ENCODE data around the gene ACTL10.
"Not testable (repeated sequence)": the region's sequence is repeated elsewhere in the genome, so short reads cannot be mapped to it uniquely, and the experiment has no call there.

The ACTL10 gene

DNA sequence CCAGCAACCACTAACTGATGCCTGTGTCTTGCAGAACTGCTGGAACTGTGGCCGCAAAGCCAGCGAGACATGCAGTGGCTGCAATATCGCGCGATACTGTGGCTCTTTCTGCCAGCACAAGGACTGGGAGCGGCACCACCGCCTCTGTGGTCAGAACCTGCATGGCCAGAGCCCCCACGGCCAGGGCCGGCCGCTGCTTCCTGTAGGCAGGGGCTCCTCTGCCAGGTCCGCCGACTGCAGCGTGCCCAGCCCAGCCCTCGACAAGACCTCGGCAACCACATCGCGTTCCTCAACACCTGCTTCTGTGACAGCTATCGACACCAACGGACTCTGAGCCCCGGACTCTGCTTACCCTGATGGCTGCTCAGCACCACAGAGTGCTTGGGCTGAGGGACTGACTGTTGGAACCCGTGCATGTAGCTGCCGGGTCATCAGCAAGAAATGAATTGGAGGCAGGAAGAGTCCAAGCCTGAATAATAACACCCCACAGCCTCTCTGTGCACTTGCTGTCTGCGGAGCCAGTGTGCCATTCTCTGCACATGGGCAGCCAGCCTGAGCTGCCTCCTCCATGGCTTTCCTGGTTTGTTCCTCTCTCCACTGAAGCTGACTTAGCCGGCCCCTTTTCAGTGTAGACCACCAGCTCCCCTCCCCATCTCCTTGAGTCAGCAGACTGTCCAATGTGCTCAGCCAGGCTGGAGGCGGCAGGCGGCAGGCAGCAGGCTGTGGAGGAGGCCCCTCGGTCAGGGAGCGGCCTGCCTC, 22.3 kb upstream of the ACTL10 start:
- peaks cover 84% of the 10 kb centered on the region for H3K36me3 Mint-ChIP-seq (ENCODE audit: low read depth)
- no peaks in the 10 kb centered on the region for H3K27me3 Mint-ChIP-seq
- H3K4me3 Mint-ChIP-seq: no peak overlapping the region
- no peaks in the 10 kb centered on the region for H3K4me1 Mint-ChIP-seq (ENCODE audit: low read depth)
- intact Hi-C loops (cut with micrococcal nuclease): no loop called here
- H3K27ac Mint-ChIP-seq: no peak overlapping the region
- H3K9me3 Mint-ChIP-seq: no peaks in the 10 kb centered on the region

DNA sequence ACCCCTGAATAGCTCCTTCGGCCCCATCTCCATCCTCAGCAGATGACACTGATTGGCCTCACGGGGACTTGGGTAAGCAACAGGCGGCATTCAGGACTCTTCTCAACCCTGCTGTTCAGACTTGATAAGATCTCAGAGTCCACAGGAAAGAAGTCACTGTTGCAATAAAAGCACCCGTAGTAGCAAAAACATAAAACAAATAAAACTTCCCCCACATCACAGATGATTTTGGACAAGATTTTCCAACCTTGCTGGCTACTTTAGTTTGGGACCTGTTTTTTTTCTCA, 21.7 kb upstream of the ACTL10 start:
- no peak overlapping the region for H3K27ac Mint-ChIP-seq
- H3K9me3 Mint-ChIP-seq: no peaks in the 10 kb centered on the region
- intact Hi-C loops (cut with micrococcal nuclease): no loop called here
- H3K4me3 Mint-ChIP-seq: no peak overlapping the region
- H3K4me1 Mint-ChIP-seq (ENCODE audit: low read depth): no peaks in the 10 kb centered on the region
- peaks cover 79% of the 10 kb centered on the region for H3K36me3 Mint-ChIP-seq (ENCODE audit: low read depth)
- no peaks in the 10 kb centered on the region for H3K27me3 Mint-ChIP-seq

GRCh38 chr20:33645396-33645795, 21.3 kb upstream of the ACTL10 start:
- peaks cover 75% of the 10 kb centered on the region for H3K36me3 Mint-ChIP-seq (ENCODE audit: low read depth)
- H3K9me3 Mint-ChIP-seq: no peaks in the 10 kb centered on the region
- no peaks in the 10 kb centered on the region for H3K4me1 Mint-ChIP-seq (ENCODE audit: low read depth)
- intact Hi-C loops (cut with micrococcal nuclease): no loop called here
- no peak overlapping the region for H3K27ac Mint-ChIP-seq
- no peaks in the 10 kb centered on the region for H3K27me3 Mint-ChIP-seq
- no peak overlapping the region for H3K4me3 Mint-ChIP-seq

GRCh38 chr20:33646191-33646590, 20.6 kb upstream of the ACTL10 start:
- H3K4me1 Mint-ChIP-seq (ENCODE audit: low read depth): no peaks in the 10 kb centered on the region
- intact Hi-C loops (cut with micrococcal nuclease): no loop called here
- no peak overlapping the region for H3K27ac Mint-ChIP-seq
- no peak overlapping the region for H3K4me3 Mint-ChIP-seq
- peaks cover 67% of the 10 kb centered on the region for H3K36me3 Mint-ChIP-seq (ENCODE audit: low read depth)
- no peaks in the 10 kb centered on the region for H3K27me3 Mint-ChIP-seq
- H3K9me3 Mint-ChIP-seq: no peaks in the 10 kb centered on the region

DNA sequence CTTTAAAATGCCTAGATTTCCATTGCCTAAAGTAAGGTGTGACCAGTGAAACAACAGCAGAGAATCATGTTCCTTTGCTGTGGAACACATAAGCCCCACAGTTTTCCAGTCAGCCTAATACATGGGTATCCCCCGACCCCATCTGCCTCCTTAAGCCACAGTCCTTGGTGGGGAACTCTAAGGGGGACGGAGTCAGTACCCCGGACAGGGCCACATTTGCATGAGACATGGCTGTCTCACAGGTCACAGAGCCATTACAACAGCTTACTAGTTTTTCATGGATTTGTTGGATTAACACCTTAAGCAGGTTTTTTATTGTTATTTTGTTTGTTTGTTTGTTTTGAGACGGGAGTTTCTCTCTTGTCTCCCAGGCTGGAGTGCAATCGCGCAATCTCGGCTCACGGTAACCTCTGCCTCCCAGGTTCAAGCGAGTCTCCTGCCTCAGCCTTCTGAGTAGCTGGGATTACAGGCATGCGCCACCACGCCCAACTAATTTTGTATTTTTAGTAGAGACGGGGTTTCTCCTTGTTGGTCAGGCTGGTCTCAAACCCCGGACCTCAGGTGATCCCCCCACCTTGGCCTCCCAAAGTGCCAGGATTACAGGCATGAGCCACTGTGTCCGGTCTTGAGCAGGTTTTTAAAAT, 19.7 kb upstream of the ACTL10 start:
- H3K27ac Mint-ChIP-seq: not testable (repeated sequence)

DNA sequence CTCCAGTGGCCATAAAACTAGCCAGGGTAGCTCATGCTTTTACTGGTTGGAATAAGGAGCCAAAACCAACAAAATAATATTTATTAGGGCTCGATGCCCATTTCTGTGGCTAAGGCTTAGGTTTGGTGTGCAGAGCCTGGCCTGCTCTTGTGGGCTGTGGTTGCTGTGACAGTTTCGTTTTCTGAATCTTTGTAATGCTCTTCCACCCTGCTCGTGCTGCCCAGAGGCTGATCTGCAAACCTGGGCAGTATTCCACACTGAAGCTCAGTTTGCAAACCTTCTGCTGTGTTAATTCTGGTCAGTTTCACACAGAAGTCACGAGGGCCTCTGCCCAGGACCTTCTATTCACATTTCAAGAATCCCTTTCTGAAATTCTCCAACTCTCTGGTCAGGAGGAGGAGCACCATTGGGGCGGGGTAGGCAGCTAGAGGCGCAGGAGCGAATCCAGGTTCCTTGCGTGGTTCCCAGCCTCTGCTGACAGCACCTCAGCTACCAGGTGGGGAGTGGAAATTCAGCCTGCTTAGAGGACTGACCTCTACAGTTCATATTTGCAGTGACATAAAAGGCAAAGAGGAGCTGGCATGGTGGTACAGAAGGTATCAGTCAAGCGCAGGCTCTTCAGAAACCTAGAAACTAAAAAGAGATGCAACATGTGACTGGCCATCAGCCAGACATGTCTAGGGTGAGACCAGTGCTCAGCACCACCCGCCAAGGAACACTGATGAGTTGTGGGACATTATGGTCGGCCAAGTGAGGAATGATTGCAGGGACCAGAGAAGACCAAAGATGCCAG, 18.9 kb upstream of the ACTL10 start:
- no peaks in the 10 kb centered on the region for H3K27me3 Mint-ChIP-seq
- H3K9me3 Mint-ChIP-seq: no peaks in the 10 kb centered on the region
- H3K4me1 Mint-ChIP-seq (ENCODE audit: low read depth): no peaks in the 10 kb centered on the region
- H3K27ac Mint-ChIP-seq: no peak overlapping the region
- H3K4me3 Mint-ChIP-seq: no peak overlapping the region
- intact Hi-C loops (cut with micrococcal nuclease): no loop called here
- H3K36me3 Mint-ChIP-seq (ENCODE audit: low read depth): peaks cover 51% of the 10 kb centered on the region

More for the DNA sequence above, 19.7 kb upstream of the ACTL10 start:
- H3K27me3 Mint-ChIP-seq; intact Hi-C loops (cut with micrococcal nuclease); H3K4me1 Mint-ChIP-seq (ENCODE audit: low read depth); H3K9me3 Mint-ChIP-seq; H3K4me3 Mint-ChIP-seq: not testable (repeated sequence)
- peaks cover 58% of the 10 kb centered on the region for H3K36me3 Mint-ChIP-seq (ENCODE audit: low read depth)

GRCh38 chr20:33648396-33649004, 18.2 kb upstream of the ACTL10 start:
- Mint-ChIP-seq H3K4me3 (no peak overlapping the region), H3K9me3 (no peaks in the 10 kb centered on the region), H3K36me3 (ENCODE audit: low read depth) (peaks cover 45% of the 10 kb centered on the region)

DNA sequence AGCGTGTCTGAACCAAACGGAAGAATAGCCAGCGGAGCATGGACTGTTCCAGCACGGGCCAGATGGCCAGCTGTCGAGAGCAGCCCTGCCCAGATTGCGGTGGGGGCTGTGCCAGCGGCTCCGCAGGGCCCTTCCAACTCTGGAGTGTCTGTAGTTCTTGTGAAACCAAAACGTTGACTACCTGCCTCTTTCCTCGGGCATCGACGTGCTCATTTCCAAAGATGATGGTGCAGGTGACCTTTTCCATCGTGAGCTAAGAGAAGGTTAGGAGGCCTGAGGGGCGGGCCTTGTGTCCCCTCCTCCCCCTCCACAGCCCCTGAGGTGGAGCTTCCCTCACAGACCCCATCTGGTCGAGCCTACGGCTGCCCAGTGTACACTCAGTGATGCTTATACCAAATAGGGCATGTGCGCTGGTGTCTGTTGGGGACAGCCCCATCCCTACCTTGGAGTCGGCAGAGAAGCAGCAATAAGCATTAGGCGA, 17.5 kb upstream of the ACTL10 start:
- no peak overlapping the region for H3K27ac Mint-ChIP-seq

More at GRCh38 chr20:33648396-33649004, 18.2 kb upstream of the ACTL10 start:
- H3K4me1 Mint-ChIP-seq (ENCODE audit: low read depth): peaks cover 6% of the 10 kb centered on the region
- H3K27me3 Mint-ChIP-seq: no peaks in the 10 kb centered on the region
- no peak overlapping the region for H3K27ac Mint-ChIP-seq
- intact Hi-C loops (cut with micrococcal nuclease): no loop called here

DNA sequence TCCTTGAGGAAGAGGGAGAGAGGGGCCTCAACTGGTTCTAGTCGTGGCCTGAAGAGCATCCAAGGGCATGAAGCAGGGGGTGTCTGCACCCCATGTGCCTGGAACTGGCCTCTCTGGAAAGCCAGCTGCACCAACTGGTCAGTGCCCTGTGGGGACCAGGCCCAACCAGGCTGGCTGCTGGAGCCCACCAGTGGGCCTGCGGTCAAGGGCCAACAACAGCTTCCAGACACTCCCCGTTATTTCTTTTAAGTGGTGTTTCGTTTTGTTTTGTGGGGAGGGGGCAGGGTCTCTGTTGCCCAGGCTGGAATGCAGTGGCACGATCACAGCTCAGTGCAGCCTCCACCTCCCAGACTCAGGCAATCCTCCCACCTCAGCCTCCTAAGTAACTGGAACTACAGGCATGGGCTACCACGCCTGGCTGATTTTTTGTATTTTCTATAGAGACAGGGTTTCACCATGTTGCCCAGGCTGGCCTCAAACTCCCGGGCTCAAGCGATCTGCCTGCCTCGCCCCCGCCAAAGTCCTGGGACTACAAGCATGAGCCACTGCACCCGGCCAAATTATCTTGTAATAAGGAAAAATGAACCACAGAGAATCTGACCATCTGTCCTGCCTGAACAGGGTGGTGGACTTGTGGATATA, 16.5 kb upstream of the ACTL10 start:
- intact Hi-C loops (cut with micrococcal nuclease): no loop called here
- Mint-ChIP-seq H3K9me3 (no peaks in the 10 kb centered on the region), H3K4me3 (no peak overlapping the region), H3K36me3 (ENCODE audit: low read depth) (peaks cover 29% of the 10 kb centered on the region), H3K4me1 (ENCODE audit: low read depth) (peaks cover 8% of the 10 kb centered on the region), H3K27ac (no peak overlapping the region), H3K27me3 (peaks cover 2% of the 10 kb centered on the region)

More for the DNA sequence above, 17.5 kb upstream of the ACTL10 start:
- intact Hi-C loops (cut with micrococcal nuclease): no loop called here
- Mint-ChIP-seq H3K4me1 (ENCODE audit: low read depth) (peaks cover 8% of the 10 kb centered on the region), H3K36me3 (ENCODE audit: low read depth) (peaks cover 39% of the 10 kb centered on the region), H3K4me3 (no peak overlapping the region), H3K27me3 (no peaks in the 10 kb centered on the region), H3K9me3 (no peaks in the 10 kb centered on the region)

GRCh38 chr20:33650753-33651561, 15.8 kb upstream of the ACTL10 start:
- Mint-ChIP-seq H3K36me3 (ENCODE audit: low read depth) (peaks cover 22% of the 10 kb centered on the region), H3K9me3 (no peaks in the 10 kb centered on the region), H3K27me3 (peaks cover 2% of the 10 kb centered on the region), H3K4me1 (ENCODE audit: low read depth) (peaks cover 8% of the 10 kb centered on the region), H3K27ac (no peak overlapping the region), H3K4me3 (no peak overlapping the region)
- intact Hi-C loops (cut with micrococcal nuclease): no loop called here

DNA sequence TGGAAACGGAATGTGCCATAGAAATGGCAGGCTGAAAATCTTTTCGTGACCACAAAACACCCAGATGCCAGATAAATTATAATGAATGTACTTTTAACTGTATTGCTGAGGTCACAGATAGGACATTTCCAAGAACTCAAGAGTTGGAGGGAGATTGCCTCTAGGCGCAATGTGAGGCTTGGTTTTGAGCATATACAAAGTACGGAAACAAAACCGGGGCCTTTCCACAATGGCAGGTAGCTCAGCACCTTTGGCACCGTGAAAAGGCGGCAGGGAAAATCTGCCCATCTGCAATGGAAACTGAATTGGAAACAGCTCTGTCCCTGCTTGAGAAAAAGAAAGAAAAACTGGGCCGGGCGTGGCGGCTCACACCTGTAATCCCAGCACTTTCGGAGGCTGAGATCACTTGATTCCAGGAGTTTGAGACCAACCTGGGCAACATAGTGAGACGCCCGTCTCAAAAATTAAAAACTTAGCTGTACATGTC, 15.1 kb upstream of the ACTL10 start:
- Mint-ChIP-seq H3K36me3 (ENCODE audit: low read depth) (peaks cover 16% of the 10 kb centered on the region), H3K27ac (no peak overlapping the region), H3K9me3 (no peaks in the 10 kb centered on the region), H3K4me1 (ENCODE audit: low read depth) (peaks cover 8% of the 10 kb centered on the region), H3K4me3 (no peak overlapping the region), H3K27me3 (peaks cover 2% of the 10 kb centered on the region)
- intact Hi-C loops (cut with micrococcal nuclease): no loop called here

- no peaks in the 10 kb centered on the region for H3K9me3 Mint-ChIP-seq
- intact Hi-C loops (cut with micrococcal nuclease): no loop called here
- H3K27me3 Mint-ChIP-seq: peaks cover 2% of the 10 kb centered on the region
- peaks cover 16% of the 10 kb centered on the region for H3K36me3 Mint-ChIP-seq (ENCODE audit: low read depth)
- H3K4me1 Mint-ChIP-seq (ENCODE audit: low read depth): peaks cover 8% of the 10 kb centered on the region
- no peak overlapping the region for H3K27ac Mint-ChIP-seq
- no peak overlapping the region for H3K4me3 Mint-ChIP-seq
Measured at GRCh38 chr20:33653218-33653899, 13.4 kb upstream of the ACTL10 start.
